A172 (cell line): ENCODE measurements around the gene PIK3CB. TPM values are rescaled to one million over a fixed set of nuclear protein-coding genes. Genes with fewer than 3 reads are reported as not detected.
"Not testable (repeated sequence)": the region's sequence is repeated elsewhere in the genome, so short reads cannot be mapped to it uniquely, and the experiment has no call there.

Source experiments
- DNase-seq: peaks from one replicate; pipeline ENCODE4 v3.0.0-alpha.2; 2015; ENCODE audit warnings: low spot score
- total RNA-seq: library from RNA; depleted of rRNA; stranded (reverse); fragments of >200 nt; shearing (Covaris generic); gene quantifications from 2 replicates; pipeline ENCODE4 v1.2.3, GENCODE V29; 2014

Gene PIK3CB
- total RNA-seq, 1 experiment from 2014 or later = 11.6 TPM

DNA sequence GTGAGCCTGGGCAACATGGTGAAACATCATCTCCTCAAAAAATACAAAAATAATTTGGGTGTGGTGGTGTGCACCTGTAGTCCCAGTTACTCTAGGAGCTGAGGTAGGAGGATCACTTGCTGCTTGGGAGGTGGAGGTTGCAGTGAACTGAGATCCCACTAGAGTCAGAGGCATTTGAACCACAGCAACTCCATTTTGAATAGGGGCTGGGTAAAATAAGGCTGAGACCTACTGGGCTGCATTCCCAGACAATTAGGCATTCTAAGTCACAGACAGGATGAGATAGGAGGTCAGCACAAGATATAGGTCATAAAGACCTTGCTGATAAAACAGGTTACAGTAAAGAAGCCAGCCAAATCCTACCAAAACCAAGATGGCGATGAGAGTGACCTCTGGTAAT lies 12.1 kb upstream of the PIK3CB start:
- DNase-seq = not testable (repeated sequence)

DNA sequence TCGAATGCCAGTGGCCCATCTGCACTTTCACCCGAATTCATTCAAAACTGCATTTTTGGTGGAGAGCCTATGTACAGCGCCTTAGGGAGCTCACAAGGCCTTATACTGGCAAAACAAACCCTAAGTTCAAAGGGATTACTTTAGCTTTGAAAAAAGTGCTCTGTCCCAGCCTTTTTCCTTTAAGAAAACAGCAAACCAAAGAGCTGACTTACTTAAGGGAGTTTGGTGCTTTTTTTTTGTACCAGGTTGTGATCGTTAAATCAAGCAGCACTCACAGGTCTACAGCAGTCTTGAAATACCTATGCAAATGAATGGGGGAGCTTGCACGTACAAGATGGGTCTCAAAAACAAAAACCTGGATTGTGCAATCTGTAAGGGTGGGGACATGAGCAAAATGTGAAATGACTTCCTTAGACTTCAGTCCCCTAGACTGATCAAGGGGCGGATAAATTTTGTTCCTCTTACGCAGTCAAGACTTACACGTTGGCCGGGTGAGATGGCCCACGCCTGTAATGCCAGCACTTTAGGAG lies 11.6 kb upstream of the PIK3CB start:
- DNase-seq = no peak

DNA sequence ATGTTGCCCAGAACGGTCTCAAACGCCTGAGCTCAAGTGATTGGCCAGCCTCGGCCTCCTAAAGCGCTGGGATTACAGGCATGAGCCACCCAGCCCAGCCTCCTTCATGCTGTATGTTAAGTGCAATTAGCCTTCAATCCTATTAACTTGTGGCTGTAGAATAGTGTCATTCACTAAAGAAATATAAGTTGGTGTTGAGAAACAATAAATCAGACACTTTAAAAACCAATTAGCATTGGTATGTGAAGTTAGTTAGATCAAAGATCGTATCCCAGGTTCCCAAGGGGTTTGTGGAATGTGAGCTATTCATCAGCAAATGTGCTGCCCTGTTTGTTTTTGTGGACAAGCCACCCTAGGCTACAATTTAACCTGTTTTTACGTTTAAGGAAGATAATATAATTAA lies 11.0 kb upstream of the PIK3CB start:
- no peak for DNase-seq

DNA sequence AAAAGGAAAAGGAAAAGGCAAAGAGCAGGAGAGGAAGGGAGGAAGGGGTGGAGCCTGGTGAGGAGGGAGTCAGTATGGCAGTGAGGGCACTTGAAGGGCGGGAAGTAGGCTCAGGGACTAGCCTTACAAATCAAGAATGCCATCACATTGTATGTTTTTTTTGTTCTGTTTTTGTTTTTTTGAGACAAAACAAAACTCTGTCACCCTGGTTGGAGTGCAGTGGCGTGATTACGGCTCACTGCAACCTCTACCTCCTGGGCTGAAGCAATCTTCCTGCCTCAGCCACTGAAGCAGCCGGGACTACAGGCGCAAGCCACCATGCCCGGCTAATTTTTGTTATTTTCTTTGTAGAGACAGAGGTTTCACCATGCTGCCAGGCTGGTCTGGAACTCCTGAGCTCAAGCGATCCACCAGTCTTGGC lies 10.5 kb upstream of the PIK3CB start:
- DNase-seq = no peak

DNA sequence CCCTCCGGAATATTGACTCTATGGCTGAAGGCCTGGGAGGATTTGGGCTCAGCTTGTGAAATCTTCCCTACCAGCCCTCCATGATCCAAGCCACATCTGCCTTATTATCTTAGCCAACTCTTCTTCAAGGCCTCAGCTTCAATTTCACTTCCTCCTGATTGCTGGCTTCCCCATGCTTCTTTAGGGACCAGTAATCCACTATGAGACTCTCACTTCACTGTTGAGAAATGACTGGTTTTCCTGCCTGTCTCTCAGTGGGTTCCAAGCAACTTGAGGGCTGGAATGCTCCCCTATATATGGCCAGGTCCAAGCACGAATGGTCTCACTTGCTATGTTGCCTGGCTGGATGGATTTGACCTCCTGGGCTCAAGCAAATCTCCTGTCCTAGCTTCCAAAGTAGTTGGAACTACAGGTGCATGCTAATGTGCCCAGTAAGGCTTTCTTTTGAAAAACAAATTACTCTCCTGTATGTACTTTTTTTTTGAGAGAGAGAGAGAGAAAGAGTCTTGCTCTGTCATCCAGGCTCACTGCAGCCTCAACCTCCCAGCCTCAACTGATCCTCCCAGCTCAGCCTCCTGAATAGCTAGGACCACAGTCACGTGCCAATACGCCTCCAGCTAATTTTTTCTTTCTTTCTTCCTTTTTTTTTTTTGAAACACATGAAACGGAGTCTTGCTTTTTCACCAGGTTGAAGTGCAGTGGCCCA lies 7.9 kb upstream of the PIK3CB start:
- DNase-seq = no peak

DNA sequence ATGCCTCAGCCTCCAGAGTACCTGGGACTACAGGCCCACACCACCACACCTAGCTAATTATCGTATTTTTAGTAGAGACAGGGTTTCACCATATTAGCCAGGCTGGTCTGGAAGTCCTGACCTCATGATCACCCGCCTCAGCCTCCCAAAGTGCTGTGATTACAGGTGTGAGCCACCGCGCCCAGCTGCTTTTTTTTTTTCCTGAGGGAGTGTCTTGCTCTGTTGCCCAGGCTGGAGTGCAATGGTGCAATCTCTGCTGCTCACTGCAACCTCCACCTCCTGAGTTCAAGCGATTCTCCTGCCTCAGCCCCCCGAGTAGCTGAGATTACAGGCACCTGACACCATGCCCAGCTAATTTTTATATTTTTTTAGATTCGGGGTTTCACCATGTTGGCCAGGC lies 3.7 kb upstream of the PIK3CB start:
- not testable (repeated sequence) for DNase-seq

DNA sequence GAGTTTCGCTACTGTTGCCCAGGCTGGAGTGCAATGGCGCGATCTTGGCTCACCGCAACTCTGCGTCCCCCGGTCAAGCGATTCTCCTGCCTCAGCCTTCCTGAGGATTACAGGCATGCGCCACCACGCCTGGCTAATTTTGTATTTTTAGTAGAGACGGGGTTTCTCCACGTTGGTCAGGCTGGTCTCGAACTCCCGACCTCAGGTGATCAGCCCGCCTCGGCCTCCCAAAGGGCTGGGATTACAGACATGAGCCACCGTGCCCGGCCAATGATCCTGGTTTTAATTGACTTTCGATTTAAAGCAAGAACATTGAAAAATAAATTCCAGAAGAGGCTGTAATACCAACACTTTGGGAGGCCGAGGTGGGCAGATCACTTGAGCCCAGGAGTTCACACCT lies 1.1 kb upstream of the PIK3CB start:
- DNase-seq = not testable (repeated sequence)

DNA sequence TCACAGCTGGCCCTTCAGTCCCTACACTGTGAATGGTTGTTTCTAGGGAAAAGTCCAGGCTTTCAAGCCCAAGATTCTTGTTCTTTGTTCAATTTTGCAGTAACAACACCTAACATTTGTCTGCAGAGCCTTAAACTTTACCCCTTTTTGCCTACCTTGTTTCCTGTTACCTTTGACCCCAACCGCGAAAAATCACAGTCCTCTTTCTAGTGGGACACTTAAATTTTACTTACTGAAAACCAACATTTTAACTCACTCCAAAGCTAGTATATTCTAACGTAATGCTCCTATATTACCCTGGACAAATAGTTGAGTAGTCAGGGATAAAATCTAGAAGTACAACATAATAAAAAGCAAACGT lies 649 bp upstream of the PIK3CB start:
- no peak for DNase-seq

DNA sequence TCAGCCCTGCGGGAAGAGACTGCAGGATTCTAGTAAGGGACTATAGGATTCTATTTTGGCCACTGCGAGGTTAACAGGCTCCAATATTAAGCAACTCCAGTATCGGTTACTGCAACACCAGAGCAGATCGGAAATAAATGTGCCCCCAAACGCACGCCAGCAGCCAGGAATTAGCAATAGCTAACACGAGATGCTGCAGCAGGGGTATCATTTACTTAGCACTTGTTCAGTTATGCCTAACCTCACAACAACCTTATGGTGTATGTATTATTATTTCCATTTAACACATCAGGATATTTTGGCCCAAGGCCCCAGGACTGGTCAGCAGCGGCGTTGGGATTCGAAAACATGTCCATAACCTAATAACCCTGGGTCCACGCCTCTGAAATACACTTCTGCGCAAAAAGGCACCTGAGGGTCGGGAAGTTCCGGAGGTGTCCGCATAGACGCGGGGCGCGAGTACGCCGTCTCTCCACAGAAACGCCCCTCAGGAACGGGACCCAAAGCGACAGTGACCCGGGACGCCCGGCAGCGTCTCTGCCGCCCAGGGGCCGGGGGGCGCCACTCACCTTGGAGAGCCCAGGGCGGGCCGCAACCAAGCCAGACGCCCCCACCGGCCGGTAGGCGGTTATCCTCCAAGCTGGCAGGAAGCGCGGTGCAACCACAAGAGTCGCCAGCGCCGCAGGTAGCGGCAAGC lies 681 bp downstream of the PIK3CB start:
- no peak for DNase-seq

DNA sequence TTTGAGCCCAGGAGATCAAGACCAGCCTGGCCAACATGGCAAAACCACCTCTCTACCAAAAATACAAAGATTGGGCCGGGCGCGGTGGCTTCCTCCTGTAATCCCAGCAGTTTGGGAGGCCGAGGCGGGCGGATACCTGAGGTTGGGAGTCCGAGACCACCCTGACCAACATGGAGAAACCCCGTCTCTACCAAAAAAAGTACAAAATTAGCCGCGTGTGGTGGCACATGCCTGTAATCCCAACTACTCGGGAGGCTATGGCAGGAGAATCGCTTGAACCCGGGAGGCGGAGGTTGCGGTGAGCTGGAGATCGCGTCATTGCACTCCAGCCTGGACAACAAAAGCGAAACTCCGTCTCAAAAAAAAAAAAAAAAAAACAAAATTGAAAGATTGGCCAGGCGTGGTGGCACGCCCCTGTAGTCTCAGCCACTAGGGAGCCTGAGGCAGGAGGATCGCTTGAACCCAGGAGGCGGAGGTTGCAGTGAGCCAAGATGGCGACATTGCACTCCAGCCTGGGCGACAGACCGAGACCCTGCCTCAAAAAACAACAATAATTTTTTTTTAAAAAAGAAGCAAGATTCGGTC lies 2.2 kb downstream of the PIK3CB start:
- not testable (repeated sequence) for DNase-seq

DNA sequence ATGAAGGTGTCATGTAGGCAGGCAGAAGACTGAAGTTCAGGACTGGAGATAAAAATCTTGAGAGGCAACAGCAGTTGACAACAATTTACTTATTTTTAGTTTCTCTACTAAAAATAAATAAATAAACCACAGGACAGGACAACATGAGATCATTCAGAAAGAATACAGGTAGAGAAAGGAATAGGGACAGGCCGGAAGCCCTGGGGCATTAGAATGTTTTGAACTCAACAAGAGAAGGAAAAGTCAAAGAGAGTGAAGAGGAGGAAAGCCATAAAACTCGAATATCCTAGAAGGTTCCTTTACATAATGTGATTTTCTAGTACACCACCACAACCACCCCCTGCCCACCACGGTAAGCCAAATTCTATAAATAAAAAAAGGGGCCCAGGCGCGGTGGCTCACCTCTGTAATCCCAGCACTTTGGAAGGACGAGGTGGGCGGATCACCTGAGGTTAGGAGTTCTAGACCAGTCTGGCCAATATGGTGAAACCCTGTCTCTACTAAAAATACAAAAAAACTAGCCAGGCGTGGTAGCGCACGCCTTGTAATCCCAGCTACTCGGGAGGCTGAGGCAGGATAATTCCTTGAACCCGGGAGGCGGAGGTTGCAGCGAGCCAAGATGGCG lies 4.7 kb downstream of the PIK3CB start:
- DNase-seq = no peak

DNA sequence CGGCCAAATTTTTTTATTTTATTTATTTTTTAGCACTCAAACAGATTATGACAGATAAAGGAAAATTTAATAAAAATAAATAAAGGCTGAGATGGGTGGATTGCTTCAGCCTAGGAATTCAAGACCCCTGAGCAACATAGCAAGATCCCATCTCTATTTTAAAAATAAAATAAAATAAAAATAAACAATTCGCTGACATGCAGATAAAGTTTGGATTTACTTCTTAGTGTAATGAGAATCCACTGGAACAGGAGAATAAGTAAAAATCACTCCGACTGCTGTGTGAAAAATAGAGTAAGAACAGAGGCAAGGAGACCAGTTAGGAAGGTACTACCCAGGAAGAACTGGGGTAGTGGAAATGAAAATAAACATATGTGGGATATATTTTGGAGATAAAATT lies 5.6 kb downstream of the PIK3CB start:
- DNase-seq = no peak

DNA sequence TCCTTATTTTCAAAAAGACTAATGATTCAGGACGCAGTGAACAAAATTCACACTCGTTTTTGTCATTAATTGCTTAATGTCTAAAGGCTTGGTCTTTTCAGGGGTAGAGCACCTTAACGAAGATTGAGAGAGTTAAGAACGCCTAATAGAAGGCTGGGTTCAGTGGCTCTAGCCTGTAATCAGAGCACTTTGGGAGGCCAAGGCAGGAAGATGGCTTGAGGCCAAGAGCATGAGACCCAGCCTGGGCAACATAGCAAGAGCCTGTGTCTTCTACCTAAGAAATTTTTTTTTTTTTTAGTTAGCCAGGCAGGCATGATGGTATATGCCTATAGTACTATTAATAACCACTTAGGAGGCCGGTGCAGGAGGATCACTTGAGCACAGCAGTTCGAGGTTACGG lies 7.5 kb downstream of the PIK3CB start:
- DNase-seq = no peak

DNA sequence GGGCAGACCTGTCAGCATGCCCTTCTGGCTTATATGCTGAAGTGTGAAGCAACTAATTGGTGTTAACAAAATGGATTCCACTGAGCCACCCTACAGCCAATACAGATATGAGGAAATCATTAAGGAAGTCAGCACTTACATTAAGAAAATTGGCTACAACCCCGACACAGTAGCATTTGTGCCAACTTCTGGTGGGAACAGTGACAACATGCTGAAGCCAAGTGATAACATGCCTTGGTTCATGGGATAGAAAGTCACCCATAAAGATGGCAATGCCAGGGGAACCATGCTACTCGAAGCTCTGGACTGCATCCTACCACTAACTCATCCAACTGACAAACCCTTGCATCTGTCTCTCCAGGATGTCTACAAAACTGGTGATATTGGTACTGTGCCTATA lies 9.4 kb downstream of the PIK3CB start:
- DNase-seq = no peak

DNA sequence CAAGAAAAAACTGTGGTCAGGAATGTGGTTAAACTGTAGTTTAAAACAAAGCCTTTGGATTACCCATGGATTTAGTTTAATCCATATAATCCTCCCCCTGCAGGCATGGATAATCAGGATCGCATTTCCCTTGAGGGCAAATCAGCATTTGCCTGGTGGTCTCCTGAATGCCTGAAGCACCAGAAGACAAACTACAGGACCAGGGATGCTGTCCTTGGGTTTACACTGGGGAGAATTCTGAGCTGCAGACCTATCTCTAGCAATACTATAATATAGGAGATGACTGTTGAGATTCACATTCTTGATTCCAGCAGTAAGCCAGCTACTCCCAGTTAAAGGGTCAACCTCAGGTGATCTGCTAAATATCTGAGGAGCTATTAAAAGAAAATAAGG lies 10.6 kb downstream of the PIK3CB start:
- DNase-seq = peak; percentile 37

DNA sequence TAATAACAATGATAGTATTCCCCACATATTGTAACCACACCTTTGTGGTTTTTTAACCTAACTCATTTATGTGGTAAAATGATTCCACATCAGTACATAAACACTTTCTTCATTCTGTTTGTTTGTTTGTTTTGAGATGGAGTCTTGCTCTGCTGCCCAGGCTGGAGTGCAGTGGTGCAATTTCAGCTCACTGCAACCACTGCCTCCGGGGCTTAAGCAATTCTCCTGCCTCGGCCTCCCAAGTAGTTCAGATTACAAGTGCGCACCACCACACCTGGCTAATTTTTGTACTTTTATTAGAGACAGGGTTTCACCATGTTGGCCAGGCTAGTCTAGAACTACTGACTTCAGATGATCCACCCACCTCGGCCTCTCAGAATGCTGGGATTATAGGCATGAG lies 14.3 kb downstream of the PIK3CB start:
- DNase-seq = not testable (repeated sequence)

DNA sequence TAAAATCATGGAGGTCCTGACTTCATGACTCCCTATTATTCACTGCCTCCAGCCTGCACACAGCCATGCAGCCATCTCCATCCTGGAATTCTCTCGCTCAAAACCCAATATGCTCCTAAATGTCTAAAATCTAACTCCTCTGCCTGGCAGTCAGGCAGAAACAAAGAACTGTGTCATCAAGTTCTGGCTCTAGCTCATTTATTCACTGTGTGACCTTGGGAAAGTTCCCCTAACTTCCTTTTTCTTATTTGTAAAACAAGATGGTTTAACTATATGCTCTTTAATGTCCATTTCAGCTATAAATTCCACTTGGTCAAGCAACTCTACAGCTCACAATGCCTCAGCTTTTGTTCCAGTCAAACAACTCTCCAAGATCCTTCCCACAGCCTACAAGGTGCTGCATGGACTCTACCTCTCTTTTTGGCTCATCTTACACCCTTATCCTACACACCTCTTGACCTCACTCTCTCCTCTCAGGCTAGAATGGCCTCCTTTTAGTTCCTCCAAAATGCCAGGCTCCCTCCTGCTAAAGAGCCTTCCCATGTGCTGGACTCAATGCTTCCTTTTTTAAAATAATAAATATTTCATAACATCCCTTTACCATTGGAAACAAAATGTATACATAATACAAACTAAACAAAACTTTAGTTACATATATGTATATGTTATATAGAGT lies 16.4 kb downstream of the PIK3CB start:
- no peak for DNase-seq

DNA sequence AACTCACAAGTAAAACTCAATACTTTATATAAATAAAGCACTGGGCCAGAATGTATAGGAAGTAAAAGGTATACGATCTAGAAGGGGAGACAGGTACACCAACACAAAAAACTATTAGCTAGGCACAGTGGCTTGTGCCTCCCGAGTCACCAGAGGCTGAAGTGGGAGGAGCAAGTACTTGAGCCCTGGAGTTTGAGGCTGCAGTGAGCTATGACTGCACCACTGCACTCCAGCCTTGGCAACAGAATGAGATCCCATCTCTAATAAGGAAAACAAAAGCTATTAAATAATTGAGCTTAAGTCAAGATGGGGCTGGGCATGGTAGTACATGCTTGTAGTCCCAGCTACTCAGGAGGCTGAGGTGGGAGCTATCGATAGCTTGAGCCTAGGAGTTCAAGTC lies 17.0 kb downstream of the PIK3CB start:
- DNase-seq = no peak

DNA sequence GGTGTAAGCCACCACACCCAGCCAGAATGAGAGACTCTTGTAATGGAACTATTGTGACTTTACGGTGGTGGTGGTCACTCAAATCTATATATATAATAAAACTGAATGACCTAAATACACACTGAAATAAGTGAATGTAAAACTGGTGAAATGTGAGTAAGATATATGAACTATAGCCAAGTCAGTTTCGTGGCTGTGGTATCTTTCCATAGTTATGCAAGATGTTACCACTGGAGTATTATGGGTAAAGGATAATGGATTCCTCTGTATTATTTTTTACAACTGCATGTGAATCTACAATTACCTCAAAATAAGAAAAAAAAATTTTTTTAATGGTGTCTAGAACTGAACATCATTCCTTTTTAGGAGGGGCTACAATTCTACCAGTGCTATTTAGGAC lies 21.9 kb downstream of the PIK3CB start:
- no peak for DNase-seq

DNA sequence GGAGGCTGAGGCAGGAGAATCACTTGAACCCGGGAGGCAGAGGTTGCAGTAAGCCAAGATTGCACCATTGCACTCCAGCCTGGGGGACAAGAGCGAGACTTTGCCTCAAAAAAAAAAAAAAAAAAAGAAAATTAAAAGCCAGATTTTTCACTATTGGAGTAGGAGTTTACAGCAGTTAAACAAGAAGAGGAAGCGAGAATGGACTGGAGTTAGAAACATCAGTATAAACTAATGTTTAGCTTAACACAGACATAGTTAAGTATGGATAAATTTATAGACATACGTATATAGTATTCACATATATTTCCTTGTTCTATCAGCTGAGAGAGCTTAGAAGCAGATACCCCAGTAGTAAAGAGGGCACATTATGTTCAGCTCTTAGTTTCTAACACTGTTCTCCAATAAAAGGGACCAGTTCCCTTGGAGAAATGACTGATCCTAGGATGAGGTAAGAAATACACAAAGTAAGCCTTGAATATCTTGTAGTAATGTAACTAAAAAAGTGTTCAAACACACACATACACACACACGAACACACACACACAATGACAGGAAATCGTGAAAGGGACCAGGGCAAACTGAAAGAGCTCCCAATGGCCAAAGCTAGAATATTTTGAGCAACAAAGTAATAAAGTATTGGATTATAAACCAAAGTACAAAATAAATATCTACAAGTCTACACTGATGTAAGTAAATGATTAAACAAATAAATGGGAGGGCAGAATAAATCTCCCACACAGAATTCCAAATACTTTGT lies 25.1 kb downstream of the PIK3CB start:
- DNase-seq = no peak

DNA sequence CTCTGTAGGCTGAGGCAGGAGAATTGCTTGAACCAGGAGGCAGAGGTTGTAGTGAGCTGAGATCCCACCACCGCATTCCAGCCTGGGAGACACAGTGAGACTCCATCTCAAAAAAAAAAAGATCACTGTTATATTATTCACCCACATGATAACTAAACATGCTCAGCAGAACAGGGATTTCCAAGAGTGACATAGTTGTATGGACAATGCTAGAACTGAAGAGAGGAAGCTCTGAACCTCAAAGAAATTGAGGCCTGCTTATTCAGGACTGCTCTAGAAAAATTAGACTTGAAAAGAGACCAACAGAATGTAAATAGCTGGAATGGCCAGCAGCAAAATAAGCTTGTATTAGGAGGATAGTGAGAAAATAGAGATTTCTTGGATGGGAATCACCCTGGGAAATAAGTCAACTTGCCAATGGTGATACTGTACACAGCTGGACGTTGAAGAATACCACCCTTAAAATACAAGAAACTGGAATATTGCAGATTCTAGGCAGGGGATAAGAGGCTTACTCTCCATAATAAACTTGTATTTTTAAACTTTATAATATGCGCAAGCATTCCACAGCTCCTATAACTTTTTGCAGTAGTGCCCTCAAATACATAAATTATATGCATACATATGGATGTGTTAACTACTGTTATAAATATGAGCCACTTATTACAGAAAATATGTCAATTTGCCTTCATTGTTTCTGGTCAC lies 28.2 kb downstream of the PIK3CB start:
- no peak for DNase-seq
